Activated CD8-positive, alpha-beta T cell treated with anti-CD3 and anti-CD28 coated beads for 36 hours (primary cell): ENCODE data around the gene WNT3. TPM values are rescaled to one million over a fixed set of nuclear protein-coding genes. Genes with fewer than 3 reads are reported as not detected.

Experiments used
- ATAC-seq: fragments of 200-7000 bp; cut with Tn5 transposase; one replicate; pipeline ENCODE4 v1.10.0; 2021; ENCODE audit warnings: mild to moderate bottlenecking, moderate library complexity
- CTCF ChIA-PET: fragments of 350-600 bp; sonication (Branson Sonifier 250); formaldehyde crosslinking; loops from one replicate; lab custom pipeline; 2021; ENCODE audit warnings: antibody characterized with exemption; lab: Charles Lee
- POLR2A ChIA-PET: fragments of 350-600 bp; sonication (Branson Sonifier 250); formaldehyde crosslinking; loops from one replicate; lab custom pipeline; 2021; ENCODE audit warnings: antibody characterized with exemption; lab: Charles Lee
- DNase-seq: peaks from one replicate; pipeline ENCODE4 v3.0.0-alpha.2; 2020
- H3K27ac Mint-ChIP-seq: one replicate; pipeline ENCODE4 v1.8.0; 2021; ENCODE audit warnings: mild to moderate bottlenecking, mixed read lengths
- H3K27me3 Mint-ChIP-seq: one replicate; pipeline ENCODE4 v1.8.0; 2021; ENCODE audit warnings: mixed read lengths
- H3K36me3 Mint-ChIP-seq: one replicate; pipeline ENCODE4 v1.8.0; 2021; ENCODE audit warnings: low read depth, mixed read lengths
- H3K4me1 Mint-ChIP-seq: one replicate; pipeline ENCODE4 v1.8.0; 2021; ENCODE audit warnings: low read depth, mixed read lengths
- H3K4me3 Mint-ChIP-seq: one replicate; pipeline ENCODE4 v1.8.0; 2021; ENCODE audit warnings: mild to moderate bottlenecking, moderate library complexity, mixed read lengths
- H3K9me3 Mint-ChIP-seq: one replicate; pipeline ENCODE4 v1.8.0; 2021; ENCODE audit warnings: mixed read lengths
- intact Hi-C: fragments of 100-400 bp; cut with micrococcal nuclease; formaldehyde crosslinking; loops from one replicate; pipeline ENCODE4 v1.10.0; 2022
- total RNA-seq, 2 experiments: library from RNA; stranded (reverse); gene quantifications; one replicate each; pipeline ENCODE4 v1.2.3, GENCODE V29; 2021
- TF ChIP-seq, protein P1 (sequence below): fragments of 200-600 bp; IDR thresholded peaks from one replicate; pipeline ENCODE4 v1.8.0; 2022; ENCODE audit warnings: antibody characterized with exemption, mild to moderate bottlenecking

Gene WNT3
- total RNA-seq, 2 experiments from 2014 or later: 0.09 TPM; not detected in 1

DNA sequence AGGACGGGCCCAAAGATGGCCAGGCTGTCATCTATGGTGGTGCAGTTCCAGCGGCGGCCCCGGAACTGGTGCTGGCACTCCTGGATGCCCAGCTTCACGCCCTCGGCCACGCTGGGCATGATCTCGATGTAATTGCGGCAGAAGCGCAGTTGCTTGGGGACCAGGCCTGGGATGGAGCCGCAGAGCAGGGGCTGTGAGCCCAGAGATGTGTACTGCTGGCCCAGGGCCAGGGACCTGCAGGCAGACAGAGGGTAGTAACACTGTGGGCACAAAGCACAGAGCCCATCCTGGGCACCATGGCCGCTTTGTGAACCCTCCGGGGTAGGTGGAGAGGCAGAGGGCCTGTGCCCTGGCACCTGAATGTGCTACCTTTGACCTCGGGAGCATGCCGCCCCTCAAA lies 44.8 kb downstream of the WNT3 start:
- Mint-ChIP-seq H3K9me3 (no peaks in the 10 kb centered on the region), H3K4me1 (peaks cover 19% of the 10 kb centered on the region), H3K4me3 (no peak overlapping the region), H3K27me3 (peaks cover 39% of the 10 kb centered on the region), H3K36me3 (no peaks in the 10 kb centered on the region), H3K27ac (no peak overlapping the region)
- ATAC-seq: no peak
- no peak for DNase-seq
- intact Hi-C loops: no loop called here
- ChIA-PET POLR2A (no interaction called here), CTCF (no interaction called here)
- TF ChIP-seq, protein P1, sequence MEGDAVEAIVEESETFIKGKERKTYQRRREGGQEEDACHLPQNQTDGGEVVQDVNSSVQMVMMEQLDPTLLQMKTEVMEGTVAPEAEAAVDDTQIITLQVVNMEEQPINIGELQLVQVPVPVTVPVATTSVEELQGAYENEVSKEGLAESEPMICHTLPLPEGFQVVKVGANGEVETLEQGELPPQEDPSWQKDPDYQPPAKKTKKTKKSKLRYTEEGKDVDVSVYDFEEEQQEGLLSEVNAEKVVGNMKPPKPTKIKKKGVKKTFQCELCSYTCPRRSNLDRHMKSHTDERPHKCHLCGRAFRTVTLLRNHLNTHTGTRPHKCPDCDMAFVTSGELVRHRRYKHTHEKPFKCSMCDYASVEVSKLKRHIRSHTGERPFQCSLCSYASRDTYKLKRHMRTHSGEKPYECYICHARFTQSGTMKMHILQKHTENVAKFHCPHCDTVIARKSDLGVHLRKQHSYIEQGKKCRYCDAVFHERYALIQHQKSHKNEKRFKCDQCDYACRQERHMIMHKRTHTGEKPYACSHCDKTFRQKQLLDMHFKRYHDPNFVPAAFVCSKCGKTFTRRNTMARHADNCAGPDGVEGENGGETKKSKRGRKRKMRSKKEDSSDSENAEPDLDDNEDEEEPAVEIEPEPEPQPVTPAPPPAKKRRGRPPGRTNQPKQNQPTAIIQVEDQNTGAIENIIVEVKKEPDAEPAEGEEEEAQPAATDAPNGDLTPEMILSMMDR: no peak

GRCh38 chr17:46773221-46773605 lies 45.3 kb downstream of the WNT3 start:
- Mint-ChIP-seq H3K4me1 (peaks cover 19% of the 10 kb centered on the region), H3K27me3 (peaks cover 38% of the 10 kb centered on the region), H3K9me3 (no peaks in the 10 kb centered on the region), H3K36me3 (no peaks in the 10 kb centered on the region), H3K27ac (no peak overlapping the region), H3K4me3 (no peak overlapping the region)
- no peak for ATAC-seq
- ChIA-PET POLR2A (no interaction called here), CTCF (no interaction called here)
- TF ChIP-seq, protein P1: no peak
- intact Hi-C loops: no loop called here
- no peak for DNase-seq

DNA sequence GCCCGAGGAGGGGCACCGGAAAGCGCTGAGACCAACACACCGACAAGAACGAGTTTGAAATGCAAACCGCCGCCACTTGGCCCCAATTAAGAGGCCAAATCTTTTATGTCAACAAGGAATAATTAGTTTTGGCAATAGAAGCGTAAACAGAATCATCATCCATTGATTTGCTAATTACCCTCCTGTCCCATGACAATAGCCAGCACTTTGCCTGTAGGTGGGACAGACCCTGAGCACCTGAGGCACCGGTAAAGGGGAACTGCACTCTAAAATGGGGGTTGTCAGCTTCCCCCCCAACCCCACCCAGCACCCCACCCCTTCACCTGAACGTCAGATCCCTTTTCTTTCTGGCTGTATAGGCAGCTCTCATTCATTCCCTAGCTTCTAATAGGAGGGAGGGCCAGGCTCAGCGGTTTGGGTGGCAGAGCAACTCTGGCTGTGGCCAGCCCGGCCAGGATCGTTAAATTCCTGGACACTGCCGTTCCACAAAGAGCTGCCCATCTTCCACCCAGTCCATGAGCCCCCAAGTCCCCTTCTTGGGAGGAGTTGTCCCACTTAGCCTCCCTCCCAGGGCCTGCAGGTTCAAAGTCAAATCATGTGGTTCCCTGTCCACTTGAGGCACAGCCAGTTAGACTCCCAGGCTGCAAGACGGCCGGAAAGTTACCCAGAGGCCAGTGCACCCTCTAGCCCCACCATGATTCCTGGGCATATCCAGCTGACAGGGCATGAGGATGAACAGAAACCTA lies 45.8 kb downstream of the WNT3 start:
- Mint-ChIP-seq H3K4me1 (peaks cover 19% of the 10 kb centered on the region), H3K4me3 (peak overlapping the region; percentile 66), H3K36me3 (no peaks in the 10 kb centered on the region), H3K9me3 (no peaks in the 10 kb centered on the region), H3K27ac (no peak overlapping the region), H3K27me3 (peaks cover 38% of the 10 kb centered on the region)
- TF ChIP-seq, protein P1: no peak
- ATAC-seq (no peak), DNase-seq (no peak)
- POLR2A ChIA-PET: no interaction called here
- intact Hi-C loops: no loop called here
- CTCF ChIA-PET: no interaction called here

DNA sequence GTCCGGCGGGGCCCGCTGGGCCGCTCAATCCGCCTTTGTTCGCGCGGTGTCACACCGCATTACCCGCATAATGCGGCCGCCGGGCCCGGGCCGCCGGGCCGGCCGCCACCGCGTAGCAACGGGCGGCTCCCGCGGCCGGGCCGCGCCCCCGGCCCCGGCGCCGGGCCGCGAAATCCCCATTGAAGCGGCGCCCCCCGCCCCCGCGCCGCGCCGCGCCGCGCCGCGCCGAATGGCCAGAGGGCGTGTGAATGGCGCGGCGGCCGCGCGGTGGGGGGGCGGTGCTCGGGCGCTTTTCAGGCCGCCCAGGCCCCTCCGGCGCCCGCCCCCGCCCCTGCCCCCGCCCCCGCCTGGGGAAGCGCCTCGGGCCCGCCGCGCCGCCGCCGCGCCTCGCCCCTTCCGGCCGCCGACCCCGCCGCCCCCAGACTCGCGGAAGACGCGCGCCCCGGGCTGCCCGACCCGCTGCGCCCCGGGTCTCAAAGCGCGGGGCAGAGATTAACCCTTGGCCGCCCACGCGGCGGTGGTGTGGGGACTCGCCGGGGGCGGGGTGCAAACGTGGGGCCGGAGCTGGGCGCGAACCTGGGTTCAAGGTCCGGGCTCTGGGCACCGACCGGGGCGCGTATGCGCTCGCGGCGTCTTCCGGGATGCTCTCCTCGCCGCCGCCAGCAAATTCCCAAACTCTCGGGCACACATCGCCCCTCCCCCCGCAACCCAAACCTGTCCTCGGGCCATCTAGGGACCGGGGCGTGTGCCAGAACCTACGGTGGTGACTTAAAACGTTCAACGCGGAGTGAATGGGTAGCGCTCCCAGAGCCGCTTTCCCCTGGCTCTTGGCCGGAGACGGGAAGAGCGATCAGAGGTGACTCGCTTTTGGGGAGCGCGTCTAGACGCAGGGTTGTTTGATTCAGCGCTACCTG lies 46.7 kb downstream of the WNT3 start:
- TF ChIP-seq, protein P1: no peak
- intact Hi-C loops: no loop called here
- CTCF ChIA-PET: no interaction called here

More for the DNA sequence above, 46.7 kb downstream of the WNT3 start:
- H3K27ac Mint-ChIP-seq: no peak overlapping the region
- peaks cover 36% of the 10 kb centered on the region for H3K27me3 Mint-ChIP-seq
- peak; percentile 25 for DNase-seq
- POLR2A ChIA-PET: no interaction called here
- ATAC-seq: peak; percentile 24
- peaks cover 19% of the 10 kb centered on the region for H3K4me1 Mint-ChIP-seq
- H3K36me3 Mint-ChIP-seq: no peaks in the 10 kb centered on the region
- H3K4me3 Mint-ChIP-seq: peak overlapping the region; percentile 66
- no peaks in the 10 kb centered on the region for H3K9me3 Mint-ChIP-seq
